Esophagus (tissue), 2 donors: Measurements from ENCODE around the gene RTF1. TPM values are rescaled to one million over a fixed set of nuclear protein-coding genes. Genes with fewer than 3 reads are reported as not detected.
"Not testable (repeated sequence)": the region's sequence is repeated elsewhere in the genome, so short reads cannot be mapped to it uniquely, and the experiment has no call there.

Experiments used
- H3K27ac ChIP-seq, 2 donors: one replicate each; pipeline ENCODE4 v1.5.1; 2013; ENCODE audit warnings: low read depth in 2 of 2, mild to moderate bottlenecking in 2 of 2, inconsistent platforms in 1 of 2, low read length in 1 of 2, moderate library complexity in 1 of 2
- H3K27me3 ChIP-seq, 2 donors: one replicate each; pipeline ENCODE4 v1.6.1; 2013; ENCODE audit warnings: low read length in 2 of 2, control low read depth in 1 of 2, mild to moderate bottlenecking in 1 of 2; ENCODE audit not compliant: insufficient read depth in 2 of 2, control insufficient read depth in 1 of 2
- H3K36me3 ChIP-seq, 2 donors: one replicate each; pipeline ENCODE4 v1.6.1; 2013; ENCODE audit warnings: low read length in 1 of 2; ENCODE audit not compliant: control insufficient read depth in 2 of 2, insufficient read depth in 2 of 2
- H3K4me1 ChIP-seq, 2 donors: one replicate each; pipeline ENCODE4 v1.6.1; 2013; ENCODE audit warnings: low read length in 1 of 2; ENCODE audit not compliant: control insufficient read depth in 2 of 2, insufficient read depth in 2 of 2
- H3K4me3 ChIP-seq, 2 donors: one replicate each; pipeline ENCODE4 v1.5.1; 2013; ENCODE audit warnings: low read length in 2 of 2, mild to moderate bottlenecking in 2 of 2, low read depth in 1 of 2, moderate library complexity in 1 of 2
- H3K9me3 ChIP-seq, 2 donors: one replicate each; pipeline ENCODE4 v1.6.1; 2013; ENCODE audit warnings: mild to moderate bottlenecking in 2 of 2, low read depth in 1 of 2, low read length in 1 of 2, moderate library complexity in 1 of 2; ENCODE audit not compliant: control insufficient read depth in 2 of 2, insufficient read depth in 1 of 2
- WGBS, 2 donors: extraction: QIAGEN DNeasy Blood & Tissue Kit; methylation state at CpG; one replicate each; pipeline ENCODE4 v1.1.7; 2013; 5-methylcytosine and 5-hydroxymethylcytosine counted together
- polyA plus RNA-seq, 2 donors: library from polyadenylated mRNA; stranded (reverse); fragments of 200-250 nt; gene quantifications; one replicate each; pipeline ENCODE4 v1.2.3, GENCODE V29; 2013
- donor health status: healthy with polysubstance abuse.
- donor health status: Bipolar disorder and iron deficiency.

Gene RTF1
- polyA plus RNA-seq, 2 donors = 12.2 to 16.2 TPM

GRCh38 chr15:41435037-41435786 lies 18.3 kb downstream of the RTF1 start:
- Histone ChIP-seq H3K27ac (no peak overlapping the region), H3K9me3 (no peaks in the 10 kb centered on the region), H3K4me1 (no peaks in the 10 kb centered on the region), H3K27me3 (no peaks in the 10 kb centered on the region), H3K4me3 (no peak overlapping the region), H3K36me3 (peaks cover 2 to 3% of the 10 kb centered on the region in 2 donors)
- WGBS, 2 donors = 76 to 82% methylated on average over 4 of the region's 4 CpGs

GRCh38 chr15:41437448-41437847 lies 20.6 kb downstream of the RTF1 start:
- Histone ChIP-seq H3K27ac (peak overlapping the region in 1 of 2 donors; percentile 4), H3K27me3 (no peaks in the 10 kb centered on the region), H3K4me1 (no peaks in the 10 kb centered on the region), H3K4me3 (no peak overlapping the region), H3K36me3 (peaks cover 2 to 10% of the 10 kb centered on the region in 2 donors), H3K9me3 (no peaks in the 10 kb centered on the region)
- 96 to 97% methylated on average over 4 of the region's 4 CpGs for WGBS, 2 donors

- no peaks in the 10 kb centered on the region for H3K27me3 ChIP-seq
- H3K4me1 ChIP-seq = no peaks in the 10 kb centered on the region
- no peaks in the 10 kb centered on the region for H3K9me3 ChIP-seq
- no peak overlapping the region for H3K27ac ChIP-seq
- H3K36me3 ChIP-seq = peaks cover 2 to 12% of the 10 kb centered on the region in 2 donors
- no peak overlapping the region for H3K4me3 ChIP-seq
- WGBS, 2 donors = 93 to 95% methylated on average over 11 of the region's 11 CpGs
These were observed 21.3 kb downstream of the RTF1 start for GRCh38 chr15:41438206-41438605.

GRCh38 chr15:41438745-41439144 lies 21.9 kb downstream of the RTF1 start:
- H3K36me3 ChIP-seq = peaks cover 2 to 12% of the 10 kb centered on the region in 2 donors
- not testable (repeated sequence) for H3K9me3 ChIP-seq, H3K27ac ChIP-seq, H3K4me1 ChIP-seq, H3K4me3 ChIP-seq, H3K27me3 ChIP-seq
- 96 to 100% methylated on average over 5 of the region's 5 CpGs for WGBS, 2 donors

- no peaks in the 10 kb centered on the region for H3K4me1 ChIP-seq
- WGBS, 2 donors = 64 to 71% methylated on average over 2 of the region's 2 CpGs
- no peak overlapping the region for H3K27ac ChIP-seq
- H3K27me3 ChIP-seq = no peaks in the 10 kb centered on the region
- H3K9me3 ChIP-seq = no peaks in the 10 kb centered on the region
- H3K4me3 ChIP-seq = no peak overlapping the region
- peaks cover under 1 to 16% of the 10 kb centered on the region in 2 donors for H3K36me3 ChIP-seq
These were observed 26.4 kb downstream of the RTF1 start for GRCh38 chr15:41443275-41443674.

- H3K4me1 ChIP-seq = no peaks in the 10 kb centered on the region
- no peak overlapping the region for H3K27ac ChIP-seq
- H3K36me3 ChIP-seq = peaks cover 0 to 13% of the 10 kb centered on the region in 2 donors
- H3K27me3 ChIP-seq = no peaks in the 10 kb centered on the region
- no peaks in the 10 kb centered on the region for H3K9me3 ChIP-seq
- H3K4me3 ChIP-seq = no peak overlapping the region
These were observed 28.5 kb downstream of the RTF1 start for GRCh38 chr15:41445399-41445798.

GRCh38 chr15:41462084-41462795 lies 45.3 kb downstream of the RTF1 start:
- no peaks in the 10 kb centered on the region for H3K9me3 ChIP-seq
- no peaks in the 10 kb centered on the region for H3K4me1 ChIP-seq
- H3K36me3 ChIP-seq = peaks cover 9 to 17% of the 10 kb centered on the region in 2 donors
- H3K27me3 ChIP-seq = no peaks in the 10 kb centered on the region
- no peak overlapping the region for H3K27ac ChIP-seq
- H3K4me3 ChIP-seq = no peak overlapping the region
- 76 to 81% methylated on average over 4 of the region's 4 CpGs for WGBS, 2 donors

GRCh38 chr15:41464889-41465580 lies 48.1 kb downstream of the RTF1 start:
- Histone ChIP-seq H3K27ac (no peak overlapping the region), H3K4me1 (no peaks in the 10 kb centered on the region), H3K36me3 (peaks cover 0 to 8% of the 10 kb centered on the region in 2 donors), H3K27me3 (no peaks in the 10 kb centered on the region), H3K9me3 (no peaks in the 10 kb centered on the region), H3K4me3 (no peak overlapping the region)
- 91 to 92% methylated on average over 9 of the region's 9 CpGs for WGBS, 2 donors

- H3K27ac ChIP-seq = no peak overlapping the region
- no peaks in the 10 kb centered on the region for H3K27me3 ChIP-seq
- 85 to 86% methylated on average over 8 of the region's 8 CpGs for WGBS, 2 donors
- H3K4me1 ChIP-seq = no peaks in the 10 kb centered on the region
- no peak overlapping the region for H3K4me3 ChIP-seq
- H3K36me3 ChIP-seq = peaks cover 0 to 12% of the 10 kb centered on the region in 2 donors
- no peaks in the 10 kb centered on the region for H3K9me3 ChIP-seq
These were observed 49.0 kb downstream of the RTF1 start for GRCh38 chr15:41465822-41466421.
